ENCODE data around the gene CEP104.

CEP104 gene

DNA sequence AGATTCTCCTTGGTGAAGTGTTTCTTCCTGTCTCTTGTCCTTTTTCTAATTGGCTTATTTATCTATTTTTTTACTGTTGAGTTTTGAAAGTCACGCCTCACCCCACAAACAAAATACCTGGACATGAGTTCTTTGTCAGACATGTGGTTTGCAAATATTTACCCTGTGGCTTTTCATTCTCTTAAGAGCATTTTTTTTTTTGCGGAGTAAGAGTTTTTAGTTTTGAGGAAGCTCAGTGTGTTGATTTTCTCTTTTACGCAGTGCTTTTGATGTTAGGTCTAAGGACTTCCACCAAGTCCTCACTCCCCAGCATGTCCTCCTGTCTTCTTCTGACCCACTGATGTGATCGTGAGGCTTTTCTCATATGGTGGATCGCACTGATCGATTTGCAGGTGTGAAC is 7.9 kb upstream of the CEP104 start:
- DNase-seq: no peak

DNA sequence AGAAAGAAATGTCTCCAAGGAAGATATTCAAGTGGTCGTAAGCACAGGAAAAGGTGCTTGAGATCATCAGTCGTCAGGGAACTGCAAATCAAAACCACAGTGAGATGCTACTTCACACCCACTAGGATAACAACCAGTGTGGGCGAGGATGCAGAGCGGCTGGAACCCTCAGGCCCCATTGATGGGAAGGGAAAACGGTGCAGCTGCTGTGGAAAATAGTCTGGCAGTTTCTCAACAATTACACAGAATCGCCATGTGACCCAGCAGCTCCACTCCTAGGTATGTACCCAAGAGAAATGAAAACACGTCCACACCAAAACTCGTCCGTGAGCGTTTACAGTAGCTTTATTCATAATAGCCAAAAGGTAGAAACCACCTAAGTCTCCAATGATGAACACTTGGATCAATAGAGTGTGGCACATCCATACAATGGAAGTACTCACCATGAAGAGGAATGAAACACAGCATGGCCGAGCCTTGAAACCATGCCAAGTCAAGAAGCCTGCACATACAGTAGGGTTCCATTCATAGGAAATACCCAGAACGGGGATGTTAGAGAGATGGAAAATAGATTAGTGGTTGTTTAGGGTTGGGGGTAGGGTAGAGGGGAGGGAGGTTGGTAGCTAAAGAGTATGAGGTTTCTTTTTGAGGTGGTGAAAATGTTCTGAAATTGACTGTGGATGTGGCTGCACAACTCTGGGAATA is 6.4 kb upstream of the CEP104 start:
- DNase-seq: no peak

DNA sequence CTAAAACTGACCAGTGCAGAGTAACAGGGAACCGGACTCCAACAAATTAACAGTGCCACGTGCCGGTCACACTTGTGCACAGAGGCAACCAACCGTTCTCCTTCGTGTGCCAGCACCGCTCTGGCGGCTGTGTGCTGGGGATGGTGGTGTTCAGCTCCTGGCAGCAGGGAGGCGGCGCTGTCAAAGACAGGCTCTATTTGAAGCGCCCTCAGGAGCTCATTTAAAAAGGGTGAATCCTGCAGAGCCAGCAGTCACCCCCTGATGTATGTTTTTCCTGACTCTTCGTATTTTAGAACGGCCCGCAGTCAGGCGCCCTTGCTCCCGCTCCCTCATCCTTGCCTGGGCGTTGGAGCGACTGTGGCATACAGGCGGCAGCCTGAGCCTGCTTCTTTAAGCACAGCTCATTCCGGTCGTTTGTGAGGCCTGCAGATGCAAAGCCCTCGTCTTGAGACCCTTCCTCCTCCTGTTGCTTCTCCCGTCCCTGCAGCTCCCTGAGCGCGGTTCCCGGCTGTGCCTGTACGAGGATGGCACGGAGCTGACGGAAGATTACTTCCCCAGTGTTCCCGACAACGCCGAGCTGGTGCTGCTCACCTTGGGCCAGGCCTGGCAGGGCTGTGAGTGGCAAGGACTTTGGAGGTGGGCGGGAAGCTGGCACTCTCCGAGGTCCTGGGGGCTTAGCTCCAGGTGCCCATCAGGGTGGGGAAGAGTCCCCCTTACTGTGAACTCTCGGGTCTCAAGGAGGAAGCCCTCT is 1.4 kb upstream of the CEP104 start:
- DNase-seq: no peak

DNA sequence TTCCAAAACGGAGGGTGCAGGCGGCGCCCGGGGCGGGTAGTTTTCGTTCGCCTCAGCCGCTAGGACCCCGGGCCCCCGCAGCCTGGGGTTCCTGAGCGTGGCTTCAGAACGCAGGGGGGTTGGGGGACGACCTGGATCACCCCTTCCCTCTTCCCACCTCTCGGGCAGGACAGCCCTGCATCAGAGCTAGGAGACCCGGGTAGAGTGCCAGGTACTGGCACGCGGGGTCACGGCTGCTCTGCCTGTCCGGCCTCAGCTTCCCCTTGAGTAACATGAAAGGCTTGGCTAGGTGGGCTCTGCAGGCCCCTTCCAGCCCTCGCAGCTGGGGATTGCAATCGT is 749 bp upstream of the CEP104 start:
- DNase-seq: no peak

DNA sequence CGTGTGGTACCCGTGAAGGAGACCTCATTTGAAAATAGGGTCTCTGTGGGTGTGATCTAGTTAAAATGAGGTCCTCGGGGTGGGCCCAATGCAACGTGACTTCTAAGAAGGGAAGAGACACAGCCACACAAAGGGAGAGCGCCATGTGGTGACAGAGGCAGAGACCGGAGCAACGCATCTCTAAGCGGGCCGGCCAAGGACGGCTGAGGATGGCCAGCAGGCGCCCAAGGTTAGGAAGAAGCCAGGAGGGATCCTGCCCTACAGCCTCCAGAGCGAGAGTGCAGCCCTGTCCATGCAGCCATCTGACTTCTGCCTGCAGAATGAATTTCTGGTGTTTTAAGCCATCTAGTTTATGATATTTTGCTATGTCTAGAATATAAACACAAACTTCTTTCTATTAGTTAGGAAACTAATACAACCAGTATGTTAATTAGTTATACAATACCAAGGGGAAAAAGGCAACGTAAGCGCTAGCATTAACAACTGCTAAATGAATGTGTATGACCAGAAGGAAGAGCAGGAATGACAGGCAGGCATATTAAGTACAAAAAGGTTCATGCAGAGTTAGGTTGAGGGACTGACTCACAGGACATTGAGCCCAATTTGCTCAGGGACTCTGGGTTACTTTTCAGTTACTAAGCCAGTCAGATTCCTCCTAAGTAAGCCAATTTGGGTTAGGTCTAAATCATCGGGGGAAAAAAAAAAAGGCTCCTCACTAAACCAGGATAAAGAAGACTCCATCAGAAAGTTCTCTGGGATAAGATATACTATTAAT is 4.1 kb downstream of the CEP104 start:
- DNase-seq: no peak

DNA sequence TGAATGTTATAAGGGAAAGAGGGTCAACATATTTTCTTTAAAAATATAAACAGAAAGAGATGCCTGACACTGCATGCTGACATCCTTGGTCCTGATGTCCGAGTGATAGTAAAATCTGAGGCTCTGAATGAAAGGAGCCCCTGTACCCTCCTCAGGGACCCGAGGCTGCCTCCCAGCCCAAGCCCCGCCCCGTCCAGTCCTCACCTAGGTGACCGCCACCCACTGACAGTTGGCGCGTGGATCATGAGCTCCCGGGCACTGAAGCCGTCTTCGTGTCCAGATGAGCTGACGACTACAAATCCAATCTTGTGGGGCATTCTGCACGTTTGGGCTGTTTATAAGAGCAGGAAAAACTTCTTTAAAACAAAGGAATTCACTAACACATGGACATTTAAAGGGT is 4.9 kb downstream of the CEP104 start:
- DNase-seq: no peak

DNA sequence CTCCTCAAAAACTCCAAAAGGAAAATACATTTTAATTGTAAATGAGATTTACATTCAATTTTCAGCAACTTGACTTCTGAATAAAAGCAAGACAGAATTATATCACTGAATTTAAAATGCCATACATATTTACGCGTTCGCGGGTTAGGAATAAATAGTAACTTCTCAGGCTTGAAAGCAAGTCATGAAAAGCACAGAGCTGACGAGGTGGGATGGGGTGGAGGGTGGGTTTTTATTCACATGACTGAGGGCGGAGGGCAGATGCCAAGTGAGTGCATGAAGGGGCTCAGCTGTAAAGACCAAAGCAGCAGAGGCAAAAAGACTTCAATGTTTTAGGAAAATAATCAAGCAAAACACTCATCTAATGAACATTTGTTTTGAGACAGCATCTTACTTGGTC is 5.7 kb downstream of the CEP104 start:
- no peak for DNase-seq

DNA sequence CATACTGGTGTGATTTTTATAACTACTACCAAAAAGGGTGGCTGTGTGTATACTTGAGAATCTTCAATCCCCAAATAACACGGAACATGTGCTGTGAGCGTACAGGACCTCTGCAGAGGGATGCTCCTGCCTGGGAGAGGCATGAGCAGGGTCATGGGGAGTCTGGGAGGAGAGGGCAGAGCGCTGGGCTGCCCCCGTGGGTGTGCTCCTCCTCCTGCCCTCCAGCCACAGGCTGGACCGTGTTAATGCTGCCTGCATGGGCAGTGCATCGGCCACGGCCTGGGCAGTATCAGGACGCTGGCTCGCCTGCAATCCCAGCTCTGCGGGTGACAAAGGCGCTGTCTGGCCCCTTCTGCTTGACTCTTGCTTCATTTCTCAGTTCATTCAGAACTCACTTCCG is 6.2 kb downstream of the CEP104 start:
- no peak for DNase-seq

DNA sequence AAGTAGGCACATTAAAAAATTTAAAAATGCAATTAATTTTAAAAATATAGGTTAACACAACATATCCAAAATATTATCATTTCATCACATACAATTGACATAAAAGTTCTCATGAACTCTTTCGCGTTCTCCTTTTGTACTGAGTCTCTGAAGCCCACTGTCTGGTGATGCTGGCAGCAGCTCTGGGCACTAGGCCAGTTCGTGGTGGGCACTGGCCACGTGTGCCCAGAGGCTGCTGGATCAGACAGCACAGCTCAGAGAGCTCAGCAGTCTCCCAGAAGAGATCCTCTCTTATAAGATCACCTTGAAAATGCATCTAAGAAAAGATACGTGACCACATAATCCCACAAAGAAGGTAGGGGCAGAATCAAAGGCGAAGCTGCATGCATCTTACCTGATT is 9.9 kb downstream of the CEP104 start:
- DNase-seq: no peak

DNA sequence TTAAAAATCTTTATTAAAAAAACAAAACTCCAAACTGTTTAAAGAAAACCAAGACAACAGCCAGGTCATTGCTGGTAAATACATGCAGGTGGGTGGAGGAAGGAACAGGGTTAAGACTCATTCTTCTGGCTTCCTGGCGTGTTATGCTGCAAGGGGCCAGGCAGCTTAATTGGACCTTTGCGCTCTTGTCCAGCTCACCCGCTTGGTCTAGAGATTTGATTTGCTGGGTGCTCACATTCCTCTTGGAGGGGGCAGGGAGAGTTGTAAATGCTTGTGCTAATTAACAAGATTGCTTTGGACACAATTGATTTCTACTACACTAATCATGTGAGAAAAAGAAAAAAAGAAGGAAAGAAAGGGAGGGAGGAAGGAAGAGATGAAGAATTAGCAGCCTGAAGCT is 10.5 kb downstream of the CEP104 start:
- no peak for DNase-seq

DNA sequence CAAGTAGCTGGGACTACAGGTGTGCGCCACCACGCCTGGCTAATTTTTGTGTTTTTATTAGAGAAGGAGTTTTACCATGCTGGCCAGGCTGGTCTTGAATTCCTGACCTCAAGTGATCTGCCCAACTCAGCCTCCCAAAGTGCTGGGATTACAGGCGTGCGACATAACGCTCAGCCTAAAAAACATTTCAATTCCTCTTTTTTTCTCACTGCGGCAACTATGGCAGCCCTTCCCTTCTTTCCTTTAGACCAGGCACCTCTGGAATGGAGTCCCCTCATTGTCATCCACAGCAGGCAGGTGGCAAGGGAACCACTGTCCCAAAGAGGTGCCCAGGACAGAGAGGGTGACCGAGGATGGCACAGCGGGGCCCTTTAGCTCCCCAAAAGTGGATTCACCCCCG is 14.1 kb downstream of the CEP104 start:
- DNase-seq: no peak

DNA sequence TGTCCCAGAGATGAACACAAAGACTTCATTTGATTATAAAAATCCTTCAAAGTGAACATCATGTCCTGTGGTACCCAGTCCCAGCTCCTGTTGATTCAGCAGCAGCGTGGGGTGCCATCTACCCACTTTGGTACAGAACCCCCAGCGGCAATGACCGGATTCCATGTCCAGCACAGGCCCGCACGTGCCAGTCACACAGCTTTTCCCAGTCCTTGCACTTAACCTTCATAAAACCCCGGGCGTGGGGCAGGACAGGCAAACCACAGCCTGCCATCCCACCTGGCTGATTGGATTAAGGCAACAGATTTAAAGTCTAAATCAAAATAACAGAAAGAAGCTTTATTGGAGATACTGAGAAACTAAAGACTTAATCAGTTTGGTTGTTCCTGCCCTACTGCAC is 15.5 kb downstream of the CEP104 start:
- DNase-seq: no peak

DNA sequence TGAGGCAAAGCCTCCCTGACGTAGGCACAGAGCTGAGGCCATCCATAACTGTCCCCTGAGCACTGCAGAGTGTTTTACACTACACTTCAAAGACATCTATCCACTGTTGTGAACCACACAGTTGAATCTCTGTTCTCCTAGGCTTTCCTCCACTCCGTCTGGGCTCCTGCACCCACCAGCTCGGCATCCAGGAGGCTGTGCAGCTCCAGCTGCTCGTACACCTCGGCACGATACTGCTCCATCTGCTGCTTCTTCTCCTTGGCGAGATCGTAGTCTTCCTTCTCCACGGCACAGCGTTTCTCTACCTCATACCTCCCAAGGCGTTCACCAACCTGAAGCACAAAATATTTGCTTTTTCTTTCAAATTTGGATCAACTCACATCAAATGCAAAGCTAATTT is 18.2 kb downstream of the CEP104 start:
- no peak for DNase-seq

DNA sequence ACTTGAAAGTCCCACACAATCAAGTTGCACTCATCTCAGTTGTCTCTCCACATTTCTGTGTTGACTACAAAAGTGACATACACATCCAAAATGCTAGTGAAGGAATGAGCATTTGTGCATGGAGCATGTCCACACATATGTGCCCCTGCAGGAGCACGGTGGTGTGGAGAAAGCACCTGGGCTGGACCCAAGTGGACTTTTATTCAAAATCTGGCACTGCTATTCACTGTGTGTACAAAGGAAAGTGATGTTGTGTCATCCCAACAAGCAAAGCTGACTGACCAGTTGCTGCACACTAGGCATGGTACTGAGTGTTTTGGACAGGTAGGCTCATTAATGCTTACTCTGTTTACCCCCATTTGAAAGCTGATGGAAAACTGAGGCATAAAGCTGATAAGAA is 19.3 kb downstream of the CEP104 start:
- DNase-seq: no peak

DNA sequence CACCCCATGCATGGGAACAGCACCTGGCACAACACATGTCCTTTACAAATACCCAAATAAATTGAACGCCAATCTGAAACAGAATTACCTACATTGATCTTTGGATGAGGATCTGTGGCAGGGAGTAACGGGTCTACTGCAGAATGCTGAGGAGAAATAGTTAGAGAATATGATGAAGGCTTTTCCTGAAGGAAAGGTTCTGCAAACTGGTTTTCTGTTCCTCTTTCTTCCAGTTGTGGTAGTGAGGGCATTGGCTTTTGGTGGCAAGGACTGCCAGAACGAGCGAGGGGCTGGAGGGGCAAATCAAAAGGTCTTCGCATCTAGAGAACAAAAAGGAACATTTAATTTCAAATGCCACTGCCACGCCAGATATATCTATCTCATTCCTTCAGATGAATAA is 19.8 kb downstream of the CEP104 start:
- no peak for DNase-seq

DNA sequence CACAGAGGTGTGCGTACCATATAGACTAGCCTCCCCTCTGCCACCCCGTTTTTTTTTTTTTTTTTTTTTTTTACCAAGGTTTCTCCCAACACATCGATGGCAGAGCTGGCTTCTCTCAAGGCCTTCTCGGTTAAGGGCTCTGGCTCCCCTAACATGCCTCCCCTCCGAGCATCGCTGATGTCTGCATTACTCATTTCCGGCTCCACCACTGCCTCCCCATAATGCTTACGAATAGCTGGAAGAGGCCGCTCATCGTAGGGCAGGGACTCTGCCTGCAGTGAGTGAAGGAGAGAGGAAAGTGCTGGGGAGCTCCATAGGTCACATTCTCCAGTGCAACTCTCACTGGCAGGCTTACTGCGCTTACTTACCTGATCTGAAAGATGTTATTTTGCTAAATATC is 20.6 kb downstream of the CEP104 start:
- DNase-seq: no peak

DNA sequence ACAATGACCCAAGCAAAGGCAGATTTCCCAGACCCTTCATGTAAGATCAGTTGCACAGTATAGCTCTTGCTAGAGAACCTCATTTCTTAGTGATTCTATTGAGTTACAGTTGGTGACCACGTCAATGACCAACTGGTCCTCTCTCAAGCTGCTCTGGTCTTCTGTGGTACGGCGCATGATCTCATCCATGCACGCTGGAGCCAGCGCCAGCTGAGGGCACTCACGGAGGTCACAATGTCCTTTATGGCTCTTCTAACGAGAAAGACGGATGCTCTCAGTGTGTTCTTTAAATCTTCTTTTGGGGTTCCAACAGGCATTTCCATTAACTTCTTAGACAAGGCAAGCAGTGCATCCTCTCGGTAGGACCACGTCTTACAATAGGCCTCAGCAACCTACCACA is 22.3 kb downstream of the CEP104 start:
- DNase-seq: no peak

DNA sequence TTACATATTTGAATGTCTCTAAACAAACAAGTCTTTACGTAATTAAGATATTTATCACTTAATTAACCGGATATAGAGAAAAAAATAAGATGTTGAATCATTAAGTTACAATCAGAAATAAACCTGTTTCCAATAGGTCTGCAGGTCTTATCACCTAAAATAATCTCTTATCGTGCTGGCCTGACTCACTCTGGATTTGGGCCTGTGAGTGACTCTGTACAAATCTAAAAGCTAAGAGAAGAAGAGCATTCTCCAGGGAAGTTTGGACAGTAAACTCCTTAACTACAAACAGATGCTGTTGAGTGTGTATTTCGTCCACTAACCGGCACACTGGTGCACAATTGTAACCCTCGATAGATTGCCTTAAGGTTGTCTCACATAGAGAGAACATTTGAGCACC is 25.3 kb downstream of the CEP104 start:
- no peak for DNase-seq

DNA sequence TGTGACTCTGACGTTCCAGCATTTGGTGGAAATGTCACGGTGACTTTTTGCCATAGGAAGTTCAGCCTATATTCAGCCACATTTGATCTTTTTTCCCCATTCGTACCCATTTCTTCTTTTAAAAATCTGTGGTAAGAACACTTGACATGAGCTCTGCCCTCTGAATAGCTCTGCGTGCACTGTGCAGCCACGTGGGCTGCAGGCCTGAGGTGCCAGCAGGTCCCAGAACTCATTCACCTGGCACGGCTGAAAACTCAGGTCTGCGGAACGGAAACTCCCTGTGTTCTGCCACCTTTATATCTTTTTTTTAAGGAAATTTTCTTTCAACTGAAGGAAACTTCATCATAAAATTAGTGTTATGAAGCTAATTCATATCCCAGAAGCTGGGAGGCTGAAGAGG is 28.6 kb downstream of the CEP104 start:
- no peak for DNase-seq

DNA sequence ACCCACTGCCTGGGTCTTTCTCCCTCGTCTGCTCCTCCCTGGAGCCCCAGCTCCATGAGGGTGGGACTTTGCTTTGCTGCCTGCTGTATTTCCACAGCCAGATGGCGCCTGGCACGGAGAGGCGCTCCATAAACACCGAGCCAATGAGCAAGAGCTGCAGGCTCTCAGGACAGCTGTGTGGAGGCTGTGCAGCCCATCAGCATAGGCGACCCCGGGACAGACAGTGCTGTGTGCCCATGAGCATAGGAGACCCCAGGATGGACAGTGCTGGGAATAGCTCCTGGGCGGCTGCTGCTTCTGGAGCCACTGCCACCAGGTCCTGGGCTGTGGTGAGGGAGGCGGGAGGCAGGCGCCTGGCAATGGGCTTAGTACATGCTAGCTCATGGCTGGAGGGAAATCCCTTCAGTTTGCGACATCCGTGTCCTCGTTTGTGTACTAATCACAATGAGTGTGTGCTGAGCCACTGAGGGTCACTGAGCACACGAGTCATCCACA is 29.2 kb downstream of the CEP104 start:
- DNase-seq: no peak

DNA sequence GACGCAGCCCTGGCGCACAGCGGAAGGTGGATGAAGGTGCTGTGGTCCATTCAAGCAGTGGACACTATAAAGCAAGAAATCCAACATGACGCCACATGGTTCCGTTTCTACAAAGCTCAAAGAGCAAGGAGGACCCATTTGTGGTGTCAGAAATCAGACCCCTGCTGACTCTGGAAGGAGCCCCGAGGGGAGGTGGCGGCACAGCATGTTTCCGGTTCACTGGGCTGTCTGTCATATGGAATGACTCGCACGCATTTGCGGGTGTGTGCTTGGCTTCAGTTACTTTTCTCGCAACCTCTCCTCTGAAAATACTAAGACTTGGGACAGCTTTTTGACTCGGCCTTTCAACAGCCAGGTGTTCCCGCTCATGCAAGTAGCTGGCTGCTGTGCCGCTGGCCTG is 31.7 kb downstream of the CEP104 start:
- DNase-seq: no peak

DNA sequence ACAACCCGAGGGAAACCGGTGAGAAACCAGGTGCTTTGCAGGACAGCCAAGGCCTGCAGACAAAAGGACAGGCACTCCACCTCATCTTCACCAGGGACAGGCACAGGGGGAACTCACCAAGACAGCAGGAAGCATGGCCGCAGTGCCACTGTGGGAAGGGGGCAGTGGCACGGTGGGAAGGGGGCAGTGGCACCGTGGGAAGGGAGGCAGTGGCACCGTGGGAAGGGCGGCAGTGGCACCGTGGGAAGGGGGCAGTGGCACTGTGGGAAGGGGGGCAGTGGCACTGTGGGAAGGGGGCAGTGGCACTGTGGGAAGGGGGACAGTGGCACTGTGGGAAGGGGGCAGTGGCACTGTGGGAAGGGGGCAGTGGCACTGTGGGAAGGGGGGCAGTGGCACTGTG is 32.4 kb downstream of the CEP104 start:
- no peak for DNase-seq

DNA sequence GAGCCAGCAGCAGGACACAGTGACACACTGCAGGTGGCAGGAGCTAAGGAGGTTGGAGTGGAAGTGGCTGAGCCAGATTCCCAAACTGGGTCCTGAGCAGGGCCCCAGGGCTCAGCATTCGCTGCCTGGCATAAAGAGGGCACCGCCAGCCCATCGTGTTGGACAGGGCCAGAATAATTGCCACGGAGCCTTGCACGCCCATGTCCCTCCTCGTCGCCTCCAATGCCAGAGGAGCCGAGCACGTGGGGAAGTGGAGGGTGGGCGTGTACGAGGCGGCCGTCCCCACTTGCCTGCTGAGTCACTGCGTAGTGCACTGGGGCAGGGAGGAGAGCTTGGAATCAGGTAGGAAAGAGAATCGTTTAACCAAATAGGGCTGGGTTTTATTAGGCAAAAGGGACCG is 34.6 kb downstream of the CEP104 start:
- DNase-seq: no peak

DNA sequence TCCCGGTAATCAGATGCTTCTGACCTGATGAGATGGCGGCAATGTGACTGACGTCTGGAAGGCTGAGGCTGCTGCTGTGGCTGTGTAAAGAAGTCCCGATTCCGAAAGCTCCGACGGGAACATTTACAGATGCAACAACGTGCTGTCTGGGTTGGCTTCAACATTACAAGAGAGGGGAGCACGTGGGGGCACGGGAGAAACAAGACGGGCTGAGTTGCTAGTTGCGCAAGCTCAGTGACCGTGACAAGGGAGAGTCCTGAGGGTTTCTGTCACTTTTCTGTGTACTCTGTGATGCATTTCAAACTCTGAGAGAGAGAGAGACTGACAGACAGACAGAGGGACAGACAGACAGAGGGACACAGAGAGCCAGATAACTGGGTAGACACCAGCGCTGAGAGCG is 35.1 kb downstream of the CEP104 start:
- no peak for DNase-seq
